H1 (cell line): ENCODE measurements around the gene TBC1D19. TPM values are rescaled to one million over a fixed set of nuclear protein-coding genes. Genes with fewer than 3 reads are reported as not detected.

Experiments
- CTCF ChIA-PET: fragments of 300-600 bp; sonication (Branson Sonifier 250); formaldehyde crosslinking; loops from one replicate; lab custom pipeline; 2021; ENCODE audit not compliant: partially characterized antibody; lab: Charles Lee
- POLR2A ChIA-PET: fragments of 300-600 bp; sonication (Branson Sonifier 250); formaldehyde crosslinking; loops from one replicate; lab custom pipeline; 2021; ENCODE audit warnings: inconsistent platforms; ENCODE audit not compliant: partially characterized antibody; lab: Charles Lee
- DNase-seq, 2 experiments: peaks; one replicate each; pipeline versions ENCODE4 v3.0.0 to v3.0.0-alpha.2; 2010 to 2022; ENCODE audit warnings: low spot score in 2 of 2, low read depth in 1 of 2, mixed read lengths in 1 of 2
- FAIRE-seq: peaks from 2 replicates; lab custom pipeline; 2011; peaks lifted over from hg19 to GRCh38; lab: Jason Lieb, UNC
- H2AFZ ChIP-seq: 2 replicates; pipeline ENCODE4 v1.8.1; 2012; ENCODE audit warnings: low read length, inconsistent platforms
- H2AK5ac ChIP-seq: 2 replicates; pipeline ENCODE4 v1.6.1; 2013; ENCODE audit warnings: low read depth, low read length
- H2BK120ac ChIP-seq: replicated peaks from 2 replicates; pipeline ENCODE3; 2013; ENCODE audit warnings: low read depth, low read length, inconsistent platforms
- H2BK12ac ChIP-seq: 2 replicates; pipeline ENCODE4 v1.6.1; 2013; ENCODE audit warnings: low read depth, low read length
- H2BK15ac ChIP-seq: 2 replicates; pipeline ENCODE4 v1.6.1; 2013; ENCODE audit warnings: low read length
- H2BK20ac ChIP-seq: 2 replicates; pipeline ENCODE4 v1.6.1; 2013; ENCODE audit warnings: low read length
- H2BK5ac ChIP-seq: 2 replicates; pipeline ENCODE4 v1.6.1; 2013; ENCODE audit warnings: low read depth, low read length
- H3K14ac ChIP-seq: 2 replicates; pipeline ENCODE4 v1.6.1; 2013; ENCODE audit warnings: inconsistent platforms; ENCODE audit not compliant: insufficient read length
- H3K18ac ChIP-seq: 2 replicates; pipeline ENCODE4 v1.6.1; 2013; ENCODE audit warnings: low read length; ENCODE audit errors: extremely low read depth
- H3K23ac ChIP-seq: 2 replicates; pipeline ENCODE4 v1.6.1; 2013; ENCODE audit warnings: inconsistent platforms; ENCODE audit not compliant: insufficient read length
- H3K23me2 ChIP-seq: 2 replicates; pipeline ENCODE4 v1.6.1; 2013; ENCODE audit warnings: low read depth, low read length
- H3K27ac ChIP-seq: 2 replicates; pipeline ENCODE4 v1.6.1; 2011; ENCODE audit warnings: low read depth, low read length, inconsistent platforms
- H3K27me3 ChIP-seq, 4 experiments: replicated peaks in 1 of 4; 1 replicate in 1 of 4; 2 replicates in 3 of 4; pipeline versions ENCODE4 v1.6.1 to v1.8.1; 2011 to 2013; ENCODE audit warnings: low read length in 3 of 4, mild to moderate bottlenecking in 3 of 4, inconsistent platforms in 2 of 4, mixed read lengths in 2 of 4, moderate library complexity in 1 of 4; ENCODE audit not compliant: control insufficient read depth in 3 of 4, insufficient read depth in 3 of 4; ENCODE audit errors: extremely low read depth in 1 of 4
- H3K36me3 ChIP-seq, 4 experiments: 2 replicates each; pipeline versions ENCODE4 v1.6.1 to v1.8.1; 2011 to 2013; ENCODE audit warnings: mild to moderate bottlenecking in 4 of 4, low read length in 3 of 4, moderate library complexity in 2 of 4, control low read depth in 1 of 4, inconsistent platforms in 1 of 4; ENCODE audit not compliant: insufficient read depth in 4 of 4, control insufficient read depth in 2 of 4
- H3K4ac ChIP-seq: replicated peaks from 2 replicates; pipeline ENCODE3; 2013; ENCODE audit warnings: low read length, low read depth, mixed read lengths, inconsistent platforms; ENCODE audit not compliant: insufficient read length
- H3K4me1 ChIP-seq, 4 experiments: replicated peaks in 1 of 4; 1 replicate in 1 of 4; 2 replicates in 3 of 4; pipeline versions ENCODE4 v1.6.1 to v1.8.1; 2011 to 2013; ENCODE audit warnings: low read length in 3 of 4, inconsistent platforms in 2 of 4, mixed read lengths in 1 of 4; ENCODE audit not compliant: insufficient read depth in 4 of 4, control insufficient read depth in 3 of 4
- H3K4me2 ChIP-seq, 2 experiments: 2 replicates each; pipeline versions ENCODE4 v1.6.1 to v1.8.1; 2011 to 2013; ENCODE audit warnings: low read depth in 2 of 2, low read length in 2 of 2, control low read depth in 1 of 2, inconsistent platforms in 1 of 2, mild to moderate bottlenecking in 1 of 2; ENCODE audit not compliant: insufficient read depth in 1 of 2
- H3K4me3 ChIP-seq, 4 experiments: fragments of 200-600, 300-600 bp in 1 of 4; sonication (generic), shearing (Covaris generic), sonication (Bioruptor Twin) in 1 of 4; 2 replicates each; pipeline versions ENCODE4 v1.5.1 to v1.8.1; 2011 to 2016; ENCODE audit warnings: low read length in 4 of 4, low read depth in 3 of 4, control low read depth in 2 of 4, inconsistent platforms in 2 of 4, mild to moderate bottlenecking in 2 of 4, mixed read lengths in 1 of 4, moderate library complexity in 1 of 4; ENCODE audit not compliant: insufficient read depth in 2 of 4; ENCODE audit errors: extremely low read depth in 1 of 4
- H3K56ac ChIP-seq: replicated peaks from 2 replicates; pipeline ENCODE3; 2013; ENCODE audit warnings: low read depth, mild to moderate bottlenecking, mixed read lengths, low read length, inconsistent platforms; ENCODE audit not compliant: insufficient read length
- H3K79me1 ChIP-seq: 2 replicates; pipeline ENCODE4 v1.6.1; 2013; ENCODE audit warnings: low read depth, low read length, control low read depth
- H3K79me2 ChIP-seq, 2 experiments: 2 replicates each; pipeline versions ENCODE4 v1.6.1 to v1.8.1; 2012 to 2013; ENCODE audit warnings: low read length in 2 of 2, mild to moderate bottlenecking in 2 of 2, inconsistent platforms in 1 of 2; ENCODE audit not compliant: insufficient read depth in 2 of 2, control insufficient read depth in 1 of 2
- H3K9ac ChIP-seq, 4 experiments: replicated peaks in 1 of 4; 1 replicate in 1 of 4; 2 replicates in 3 of 4; pipeline versions ENCODE4 v1.6.1 to v1.8.1; 2011 to 2013; ENCODE audit warnings: low read depth in 3 of 4, low read length in 3 of 4, control low read depth in 2 of 4, mild to moderate bottlenecking in 2 of 4, moderate library complexity in 2 of 4, inconsistent platforms in 1 of 4; ENCODE audit errors: extremely low read depth in 1 of 4
- H3K9me3 ChIP-seq, 2 experiments: 2 replicates each; pipeline versions ENCODE4 v1.6.1 to v1.8.1; 2012 to 2013; ENCODE audit warnings: mild to moderate bottlenecking in 2 of 2, moderate library complexity in 2 of 2, control low read depth in 1 of 2, inconsistent platforms in 1 of 2, low read depth in 1 of 2, low read length in 1 of 2, mixed read lengths in 1 of 2; ENCODE audit not compliant: insufficient read depth in 2 of 2
- H4K20me1 ChIP-seq, 2 experiments: replicated peaks in 1 of 2; 2 replicates each; pipeline versions ENCODE3 to v1.8.1; 2011 to 2013; ENCODE audit warnings: inconsistent platforms in 2 of 2, low read length in 2 of 2, mild to moderate bottlenecking in 1 of 2; ENCODE audit not compliant: insufficient read depth in 2 of 2, control insufficient read depth in 1 of 2
- H4K5ac ChIP-seq: 2 replicates; pipeline ENCODE4 v1.6.1; 2013; ENCODE audit warnings: low read length, low read depth, mixed read lengths, inconsistent platforms; ENCODE audit not compliant: insufficient read length
- H4K8ac ChIP-seq: 2 replicates; pipeline ENCODE4 v1.8.0; 2013; ENCODE audit warnings: mild to moderate bottlenecking, moderate library complexity, low read length, inconsistent platforms; ENCODE audit not compliant: insufficient read depth; ENCODE audit errors: extremely low read depth
- H4K91ac ChIP-seq: replicated peaks from 2 replicates; pipeline ENCODE3; 2013; ENCODE audit warnings: low read length, mixed read lengths, inconsistent platforms; ENCODE audit not compliant: insufficient read length
- ATF2 ChIP-seq: IDR thresholded peaks from 2 replicates; pipeline ENCODE4 v1.6.1; 2012; ENCODE audit warnings: low read length, inconsistent platforms
- BCL11A ChIP-seq, 2 experiments: IDR thresholded peaks; one replicate each; pipeline ENCODE4 v1.6.1; 2011; ENCODE audit warnings: low read depth in 2 of 2, low read length in 2 of 2, mild to moderate bottlenecking in 2 of 2
- BRCA1 ChIP-seq: IDR thresholded peaks from 2 replicates; pipeline ENCODE4 v1.6.1; 2012; ENCODE audit warnings: low read depth, low read length, improper control_type of control experiment
- CTCF ChIP-seq, 3 experiments: IDR thresholded peaks; 1 replicate in 2 of 3; 2 replicates in 1 of 3; pipeline versions ENCODE4 v1.5.1 to v1.6.1; 2011; ENCODE audit warnings: low read length in 3 of 3, mild to moderate bottlenecking in 3 of 3, inconsistent platforms in 2 of 3, low read depth in 1 of 3, moderate library complexity in 1 of 3; ENCODE audit not compliant: insufficient read depth in 1 of 3; ENCODE audit errors: control extremely low read depth in 1 of 3
- JUND ChIP-seq: IDR thresholded peaks from 2 replicates; pipeline ENCODE4 v1.6.1; 2011; ENCODE audit warnings: mild to moderate bottlenecking, improper control_type of control experiment, low read length
- NRF1 ChIP-seq: IDR thresholded peaks from 2 replicates; pipeline ENCODE4 v1.6.1; 2011; ENCODE audit warnings: mild to moderate bottlenecking, low read depth, low read length, improper control_type of control experiment
- POLR2A ChIP-seq, 2 experiments: IDR thresholded peaks; 1 replicate in 1 of 2; 2 replicates in 1 of 2; pipeline ENCODE4 v1.6.1; 2011; ENCODE audit warnings: low read depth in 2 of 2, low read length in 2 of 2, mild to moderate bottlenecking in 2 of 2; ENCODE audit errors: control extremely low read depth in 1 of 2
- RXRA ChIP-seq: IDR thresholded peaks from 2 replicates; pipeline ENCODE4 v1.6.1; 2011; ENCODE audit warnings: low read depth, mild to moderate bottlenecking, low read length, moderate library complexity; ENCODE audit not compliant: insufficient read depth
- TCF12 ChIP-seq: IDR thresholded peaks from 2 replicates; pipeline ENCODE4 v1.6.1; 2011; ENCODE audit warnings: low read depth, mild to moderate bottlenecking, low read length
- TEAD4 ChIP-seq: IDR thresholded peaks from 2 replicates; pipeline ENCODE4 v1.6.1; 2012; ENCODE audit warnings: low read depth, low read length, inconsistent platforms, mixed read lengths
- USF2 ChIP-seq: IDR thresholded peaks from 2 replicates; pipeline ENCODE4 v1.6.1; 2011; ENCODE audit warnings: low read length, improper control_type of control experiment
- polyA plus RNA-seq, 7 experiments: library from polyadenylated mRNA; depleted of rRNA in 3 of 7; stranded (reverse) in 5 of 7; unstranded in 2 of 7; fragments of >200 nt in 5 of 7; fragments of 200-250 nt in 2 of 7; gene quantifications; 1 replicate in 5 of 7; 2 replicates in 1 of 7; 4 replicates in 1 of 7; pipeline versions ENCODE4 v1.2.1 to v1.2.3, GENCODE V29; 2011 to 2013; ENCODE audit warnings: missing spikeins in 2 of 7, mixed read lengths in 2 of 7
- total RNA-seq: library from RNA; stranded (reverse); fragmentation: NEBNext Ultra II Directional; extraction: Animal tissue kit (Norgen Biotek cat#: 25700); gene quantifications from 2 replicates; pipeline ENCODE4 v1.2.1, GENCODE V29; 2021

Gene TBC1D19
- total and polyA plus RNA-seq, 2 of the 8 experiments (the other 6 are each of a cell fraction or from before 2014, with no cell fraction given): 1.9 to 3.5 TPM

GRCh38 chr4:26663888-26664287 is 80.0 kb downstream of the TBC1D19 start:
- H3K56ac ChIP-seq: no peak overlapping the region
- H3K27me3 ChIP-seq: no peaks in the 10 kb centered on the region
- H3K79me1 ChIP-seq: no peaks in the 10 kb centered on the region
- CTCF ChIA-PET: interaction anchor here (1.3 kb wide), 1 partner anchor 58 kb away, joined by 3 read pairs; no protein-coding TSS in a partner anchor
- H2AFZ ChIP-seq: no peak overlapping the region
- H3K27ac ChIP-seq: no peak overlapping the region
- no peaks in the 10 kb centered on the region for H3K4me1 ChIP-seq
- H3K36me3 ChIP-seq: no peaks in the 10 kb centered on the region
- no peak overlapping the region for H3K23ac ChIP-seq
- DNase-seq (no peak), FAIRE-seq (no peak)
- H2BK15ac ChIP-seq: no peak overlapping the region
- H3K14ac ChIP-seq: no peak overlapping the region
- H2AK5ac ChIP-seq: no peak overlapping the region
- no peak overlapping the region for H3K9ac ChIP-seq
- no peak overlapping the region for H2BK5ac ChIP-seq
- H3K23me2 ChIP-seq: no peaks in the 10 kb centered on the region
- no peak overlapping the region for H4K5ac ChIP-seq
- H2BK12ac ChIP-seq: no peak overlapping the region
- no peak overlapping the region for H3K4ac ChIP-seq
- no peak overlapping the region for H3K4me2 ChIP-seq
- H2BK120ac ChIP-seq: no peak overlapping the region
- H3K18ac ChIP-seq: no peak overlapping the region
- no peaks in the 10 kb centered on the region for H3K9me3 ChIP-seq
- H3K4me3 ChIP-seq: no peak overlapping the region
- no peak overlapping the region for H4K8ac ChIP-seq
- POLR2A ChIA-PET: no interaction called here
- no peak overlapping the region for H4K91ac ChIP-seq
- no peaks in the 10 kb centered on the region for H4K20me1 ChIP-seq
- no peaks in the 10 kb centered on the region for H3K79me2 ChIP-seq
- H2BK20ac ChIP-seq: no peak overlapping the region
- no peak for TF ChIP-seq ATF2
- TF ChIP-seq CTCF (IDR thresholded peaks at IDR 0.05; ENCODE audit: control extremely low read depth in 1 of 3, insufficient read depth in 1 of 3, low read depth in 1 of 3, low read length in 3 of 3): no peak
- TF ChIP-seq TEAD4: no peak
- TF ChIP-seq BCL11A (IDR thresholded peaks at IDR 0.05; ENCODE audit: low read depth in 2 of 2, low read length in 2 of 2): no peak
- TF ChIP-seq RXRA: no peak
- TF ChIP-seq NRF1: no peak
- no peak for TF ChIP-seq TCF12
- TF ChIP-seq JUND: no peak
- no peak for TF ChIP-seq POLR2A (IDR thresholded peaks at IDR 0.05; ENCODE audit: control extremely low read depth in 1 of 2, low read depth in 2 of 2, low read length in 2 of 2)
- no peak for TF ChIP-seq USF2
- no peak for TF ChIP-seq BRCA1
